Right lobe of liver (tissue), 6 donors: ENCODE data around the gene MACO1. TPM values are rescaled to one million over a fixed set of nuclear protein-coding genes. Genes with fewer than 3 reads are reported as not detected.
A peak's percentile ranks its signal among the peaks of the same experiment; 100 is the strongest.

Experiments
- ATAC-seq, 4 donors: fragments of 200-7000 bp; cut with Tn5 transposase; one replicate each; pipeline ENCODE4 v1.9.1; 2020; ENCODE audit warnings: mild to moderate bottlenecking in 4 of 4, moderate library complexity in 4 of 4
- DNase-seq, 3 donors: peaks; one replicate each; pipeline ENCODE4 v3.0.0-alpha.2; 2020
- H3K27ac ChIP-seq, 3 donors: fragments of 200-600 bp; one replicate each; pipeline ENCODE4 v1.8.0; 2022
- H3K27me3 ChIP-seq, 2 donors: fragments of 200-600 bp; one replicate each; pipeline ENCODE4 v1.8.0; 2022
- H3K36me3 ChIP-seq, 4 donors: fragments of 200-600 bp; sonication (generic) in 1 of 4; one replicate each; pipeline versions ENCODE4 v1.5.1 to v1.8.0; 2017 to 2022; ENCODE audit warnings: control low read depth in 1 of 4
- H3K4me1 ChIP-seq, 4 donors: fragments of 200-600 bp; sonication (generic) in 1 of 4; one replicate each; pipeline versions ENCODE4 v1.5.1 to v1.8.0; 2017 to 2022; ENCODE audit warnings: control low read depth in 1 of 4
- H3K4me3 ChIP-seq, 3 donors: fragments of 200-600 bp; one replicate each; pipeline ENCODE4 v1.8.0; 2022
- H3K9me3 ChIP-seq, 4 donors: fragments of 200-600 bp; sonication (generic) in 1 of 4; one replicate each; pipeline versions ENCODE4 v1.5.1 to v1.8.0; 2017 to 2022; ENCODE audit warnings: control low read depth in 1 of 4
- POLR2A ChIP-seq: fragments of 450-650 bp; IDR thresholded peaks from one replicate; pipeline ENCODE4 v1.6.1; 2017; ENCODE audit warnings: antibody characterized with exemption, mild to moderate bottlenecking
- WGBS: methylation state at CpG from one replicate; pipeline ENCODE4 v1.1.6; 2018; ENCODE audit warnings: low coverage, low lambda C conversion rate; ENCODE audit not compliant: insufficient coverage; ENCODE audit errors: missing lambda C conversion rate; 5-methylcytosine and 5-hydroxymethylcytosine counted together
- intact Hi-C, 2 donors: fragments of 100-400 bp; cut with DNase I; formaldehyde crosslinking; loops; one replicate each; pipeline versions ENCODE4 v1.11.2 to v1.14.1; 2022
- total RNA-seq, 6 experiments: library from RNA; depleted of rRNA in 2 of 6; stranded (reverse); fragments of >200 nt in 2 of 6; fragmentation: NEBNext Ultra II Directional in 3 of 6; extraction: Animal tissue kit (Norgen Biotek cat#: 25700) in 3 of 6; gene quantifications; one replicate each; pipeline versions ENCODE4 v1.1.0 to v1.2.4, GENCODE V29; 2016 to 2023
- TF ChIP-seq, protein P1 (sequence below), 4 donors: fragments of 200-600 bp in 3 of 4; fragments of 450-650 bp in 1 of 4; IDR thresholded peaks; one replicate each; pipeline versions ENCODE4 v1.5.1 to v1.8.0; 2016 to 2022; ENCODE audit warnings: antibody characterized with exemption in 4 of 4, mild to moderate bottlenecking in 2 of 4
- donor health status: DM: no; HTN: yes; CAD: no.
- donor health status: DM: no; HTN: no; CAD: no.
- donor health status: DM: no; HTN: no; CAD: no.
- donor health status: DM: no; HTN: yes; CAD: no.
- donor health status: DM: no; HTN: yes; CAD: no.

The MACO1 gene
- total RNA-seq, 6 experiments from 2014 or later, result 23.2 to 32.9 (median 27.2) TPM

DNA sequence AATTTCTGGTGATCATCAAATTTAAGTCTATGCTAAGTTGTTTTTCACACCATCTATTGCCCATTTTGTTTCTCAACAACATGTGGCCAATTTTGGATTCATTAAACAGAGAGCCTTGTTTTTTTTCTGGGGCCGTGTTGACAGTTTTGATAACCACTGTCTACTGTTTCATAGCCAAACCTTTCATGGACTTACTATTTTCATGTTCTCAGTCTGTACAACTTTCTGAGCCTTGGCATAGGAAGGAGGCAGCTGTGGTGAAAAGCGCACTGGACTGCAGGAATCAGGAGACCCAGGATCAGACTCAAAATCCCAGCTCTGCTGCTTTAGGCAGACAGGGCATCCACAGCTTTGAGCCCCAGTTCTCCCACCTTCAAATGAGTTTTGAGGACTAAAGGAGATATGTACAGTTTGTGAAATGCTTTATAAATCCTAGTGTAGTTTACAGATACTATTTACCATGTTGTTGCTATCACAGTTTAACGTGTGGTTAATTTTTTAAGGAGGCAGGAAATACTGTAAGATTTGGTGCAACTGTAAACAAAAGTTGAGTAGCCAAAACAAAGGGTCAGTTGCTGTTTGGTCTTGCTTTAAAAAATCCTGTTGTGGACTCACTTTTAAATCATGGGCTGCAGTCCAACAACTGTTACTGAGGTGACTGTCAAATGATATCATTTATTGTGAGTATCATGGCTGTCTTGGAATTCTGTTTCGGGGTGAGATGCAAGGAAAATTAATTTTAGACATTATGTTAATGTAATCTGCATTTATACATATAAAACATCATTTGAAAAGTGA, 2.9 kb downstream of the MACO1 start:
- no peaks in the 10 kb centered on the region for H3K9me3 ChIP-seq
- peak overlapping the region; percentile 19 to 44 (median 26) for H3K27ac ChIP-seq
- H3K36me3 ChIP-seq, result no peaks in the 10 kb centered on the region
- no peak for TF ChIP-seq POLR2A
- TF ChIP-seq, protein P1, sequence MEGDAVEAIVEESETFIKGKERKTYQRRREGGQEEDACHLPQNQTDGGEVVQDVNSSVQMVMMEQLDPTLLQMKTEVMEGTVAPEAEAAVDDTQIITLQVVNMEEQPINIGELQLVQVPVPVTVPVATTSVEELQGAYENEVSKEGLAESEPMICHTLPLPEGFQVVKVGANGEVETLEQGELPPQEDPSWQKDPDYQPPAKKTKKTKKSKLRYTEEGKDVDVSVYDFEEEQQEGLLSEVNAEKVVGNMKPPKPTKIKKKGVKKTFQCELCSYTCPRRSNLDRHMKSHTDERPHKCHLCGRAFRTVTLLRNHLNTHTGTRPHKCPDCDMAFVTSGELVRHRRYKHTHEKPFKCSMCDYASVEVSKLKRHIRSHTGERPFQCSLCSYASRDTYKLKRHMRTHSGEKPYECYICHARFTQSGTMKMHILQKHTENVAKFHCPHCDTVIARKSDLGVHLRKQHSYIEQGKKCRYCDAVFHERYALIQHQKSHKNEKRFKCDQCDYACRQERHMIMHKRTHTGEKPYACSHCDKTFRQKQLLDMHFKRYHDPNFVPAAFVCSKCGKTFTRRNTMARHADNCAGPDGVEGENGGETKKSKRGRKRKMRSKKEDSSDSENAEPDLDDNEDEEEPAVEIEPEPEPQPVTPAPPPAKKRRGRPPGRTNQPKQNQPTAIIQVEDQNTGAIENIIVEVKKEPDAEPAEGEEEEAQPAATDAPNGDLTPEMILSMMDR (IDR thresholded peaks at IDR 0.05), result no peak
- H3K4me1 ChIP-seq, result peaks cover 0 to 53% (median 25%) of the 10 kb centered on the region in 4 donors
- H3K4me3 ChIP-seq, result peak overlapping the region in 2 of 3 donors; percentile 13 to 17
- ATAC-seq, result no peak
- intact Hi-C loops, result no loop called here
- no peak for DNase-seq
- no peaks in the 10 kb centered on the region for H3K27me3 ChIP-seq
- 11% methylated on average over 4 of the region's 4 CpGs for WGBS

DNA sequence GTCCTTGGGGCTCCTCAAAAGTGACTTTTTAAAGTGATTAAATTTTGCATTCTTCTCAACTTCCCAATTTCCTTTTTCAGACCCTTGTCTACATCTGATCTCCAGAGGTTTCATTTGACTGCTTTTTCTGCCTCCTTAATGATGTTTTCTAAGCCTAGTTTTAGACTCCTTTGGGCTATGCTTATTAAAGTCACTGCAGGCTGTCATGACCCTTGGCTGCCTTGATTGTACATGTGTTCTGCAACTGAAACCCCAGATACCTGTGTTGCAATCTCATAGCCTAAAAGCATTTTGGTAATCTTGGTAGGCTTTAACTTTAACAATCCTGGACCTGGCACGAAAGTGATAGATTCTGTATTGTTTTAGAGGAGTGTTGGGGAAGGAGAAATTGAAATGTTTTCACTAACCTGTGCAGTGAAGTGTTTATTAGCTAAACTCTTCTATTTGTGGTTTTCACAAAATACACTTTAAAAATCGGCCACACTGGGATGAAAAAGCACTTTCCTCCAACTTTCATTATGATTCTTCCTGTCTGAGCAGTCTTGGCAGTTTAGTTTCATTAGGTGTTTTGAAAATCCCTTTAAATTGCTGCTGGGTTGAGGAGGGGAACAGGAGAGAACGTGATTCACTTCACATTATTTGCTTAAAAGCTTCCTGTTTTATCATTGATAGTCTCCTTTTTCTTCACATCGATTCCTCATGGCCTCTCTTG, 4.9 kb downstream of the MACO1 start:
- peaks cover 0 to 48% (median 25%) of the 10 kb centered on the region in 4 donors for H3K4me1 ChIP-seq
- peak overlapping the region in 2 of 3 donors; percentile 26 to 44 for H3K27ac ChIP-seq
- peak overlapping the region in 2 of 3 donors; percentile 1 to 12 for H3K4me3 ChIP-seq
- intact Hi-C loops, result no loop called here
- ATAC-seq, result peak; percentile 6 to 28 (median 20)
- no peaks in the 10 kb centered on the region for H3K27me3 ChIP-seq
- no peaks in the 10 kb centered on the region for H3K9me3 ChIP-seq
- H3K36me3 ChIP-seq, result no peaks in the 10 kb centered on the region
- peak in 1 of 3 donors; percentile 54 for DNase-seq
- 6% methylated on average over 4 of the region's 4 CpGs for WGBS
- TF ChIP-seq, protein P1 (IDR thresholded peaks at IDR 0.05), result no peak
- TF ChIP-seq POLR2A, result no peak

DNA sequence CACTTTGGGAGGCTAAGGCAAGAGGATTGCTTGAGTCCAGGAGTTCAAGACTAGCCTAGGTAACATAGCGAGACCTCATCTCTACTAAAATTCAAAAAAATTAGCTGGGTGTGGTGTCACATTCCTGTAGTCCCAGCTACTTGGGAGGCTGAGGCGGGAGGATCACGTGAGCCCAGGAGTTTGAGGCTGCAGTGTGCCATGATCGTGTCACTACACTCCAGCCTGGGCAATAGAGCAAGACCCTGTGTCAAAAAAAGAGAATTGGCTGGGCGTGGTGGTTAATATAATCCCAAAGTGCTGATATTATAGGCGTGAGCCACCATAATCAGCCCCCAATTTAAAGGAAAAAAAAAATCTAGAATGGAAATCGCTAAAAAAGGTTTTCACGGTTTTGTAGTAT, 7.0 kb downstream of the MACO1 start:
- 96% methylated on average over 8 of the region's 8 CpGs for WGBS
- H3K27ac ChIP-seq, result no peak overlapping the region
- H3K4me1 ChIP-seq, result peaks cover 0 to 52% (median 23%) of the 10 kb centered on the region in 4 donors
- H3K36me3 ChIP-seq, result no peaks in the 10 kb centered on the region
- H3K9me3 ChIP-seq, result no peaks in the 10 kb centered on the region
- ATAC-seq, result no peak
- no peaks in the 10 kb centered on the region for H3K27me3 ChIP-seq
- intact Hi-C loops, result no loop called here
- DNase-seq, result no peak
- no peak for TF ChIP-seq POLR2A
- no peak overlapping the region for H3K4me3 ChIP-seq

DNA sequence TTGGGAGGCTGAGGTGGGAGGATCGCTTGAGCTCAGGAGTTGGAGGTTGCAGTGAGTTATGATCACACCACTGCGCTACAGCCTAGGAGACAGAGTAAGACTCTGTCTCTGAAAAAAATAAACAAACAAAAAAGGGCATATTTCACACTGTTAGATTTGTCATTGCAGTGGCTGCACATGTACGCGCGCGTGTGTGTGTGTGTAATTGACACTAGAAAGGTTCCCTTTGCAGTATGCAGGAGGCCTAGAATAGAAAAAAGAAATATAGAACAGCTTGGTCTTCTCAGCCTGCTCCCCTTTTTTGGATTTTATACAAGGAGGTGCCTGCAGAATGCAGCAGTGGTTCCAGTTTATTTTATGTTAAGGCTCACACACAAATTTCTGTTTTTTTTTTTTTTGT, 8.6 kb downstream of the MACO1 start:
- H3K27ac ChIP-seq, result no peak overlapping the region
- H3K36me3 ChIP-seq, result no peaks in the 10 kb centered on the region
- DNase-seq, result no peak
- H3K4me3 ChIP-seq, result no peak overlapping the region
- 88% methylated on average over 6 of the region's 6 CpGs for WGBS
- H3K27me3 ChIP-seq, result no peaks in the 10 kb centered on the region
- ATAC-seq, result no peak
- H3K9me3 ChIP-seq, result no peaks in the 10 kb centered on the region
- intact Hi-C loops, result no loop called here
- TF ChIP-seq, protein P1 (IDR thresholded peaks at IDR 0.05), result no peak
- TF ChIP-seq POLR2A, result no peak
- peaks cover 0 to 36% (median 12%) of the 10 kb centered on the region in 4 donors for H3K4me1 ChIP-seq

DNA sequence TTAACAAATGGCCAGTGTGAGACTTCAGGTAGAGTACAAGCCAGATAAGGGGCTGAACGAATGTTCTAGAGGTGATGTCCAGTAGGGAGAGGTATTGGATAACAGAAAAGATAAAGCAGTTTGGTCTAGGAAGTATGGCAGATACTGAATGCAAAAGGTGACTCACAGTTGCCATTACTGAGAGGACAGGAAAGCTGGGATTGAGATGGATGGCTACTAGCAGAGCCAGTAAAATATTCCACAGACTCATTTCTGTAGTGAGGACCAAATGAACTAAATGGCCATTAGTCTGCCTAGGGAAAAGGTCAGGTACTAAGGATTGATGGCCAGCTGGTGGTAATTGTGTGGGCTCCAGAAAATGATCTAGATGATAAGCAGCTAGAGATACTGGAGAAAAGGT, 11.5 kb downstream of the MACO1 start:
- TF ChIP-seq POLR2A, result no peak
- TF ChIP-seq, protein P1 (IDR thresholded peaks at IDR 0.05), result no peak
- no peaks in the 10 kb centered on the region for H3K9me3 ChIP-seq
- no peak overlapping the region for H3K27ac ChIP-seq
- no peaks in the 10 kb centered on the region for H3K27me3 ChIP-seq
- intact Hi-C loops, result no loop called here
- no peak for DNase-seq
- H3K36me3 ChIP-seq, result peaks cover 0 to 5% (median 0%) of the 10 kb centered on the region in 4 donors
- H3K4me3 ChIP-seq, result no peak overlapping the region
- 23% methylated on average over 1 of the region's 1 CpG for WGBS
- ATAC-seq, result peak in 1 of 4 donors; percentile 73
- peaks cover 0 to 11% (median 0%) of the 10 kb centered on the region in 4 donors for H3K4me1 ChIP-seq
